Activated CD4-positive, alpha-beta T cell treated with anti-CD3 and anti-CD28 coated beads for 36 hours (primary cell): ENCODE results near the gene ABHD1. TPM values are rescaled to one million over a fixed set of nuclear protein-coding genes. Genes with fewer than 3 reads are reported as not detected.
"Not testable (repeated sequence)": the region's sequence is repeated elsewhere in the genome, so short reads cannot be mapped to it uniquely, and the experiment has no call there.

Source experiments
- ATAC-seq: fragments of 200-7000 bp; cut with Tn5 transposase; one replicate; pipeline ENCODE4 v1.10.0; 2021; ENCODE audit warnings: mild to moderate bottlenecking, moderate library complexity
- CTCF ChIA-PET: fragments of 350-600 bp; sonication (Branson Sonifier 250); formaldehyde crosslinking; loops from one replicate; lab custom pipeline; 2021; ENCODE audit warnings: antibody characterized with exemption; lab: Charles Lee
- POLR2A ChIA-PET: fragments of 350-600 bp; sonication (Branson Sonifier 250); formaldehyde crosslinking; loops from one replicate; lab custom pipeline; 2021; ENCODE audit warnings: antibody characterized with exemption, inconsistent platforms; lab: Charles Lee
- DNase-seq: peaks from one replicate; pipeline ENCODE4 v3.0.0-alpha.2; 2020
- H3K27ac Mint-ChIP-seq: one replicate; pipeline ENCODE4 v1.8.0; 2021; ENCODE audit warnings: mixed read lengths
- H3K27me3 Mint-ChIP-seq: one replicate; pipeline ENCODE4 v1.8.0; 2021; ENCODE audit warnings: mixed read lengths
- H3K36me3 Mint-ChIP-seq: one replicate; pipeline ENCODE4 v1.8.0; 2021; ENCODE audit warnings: low read depth, mixed read lengths
- H3K4me1 Mint-ChIP-seq: one replicate; pipeline ENCODE4 v1.8.0; 2021; ENCODE audit warnings: mixed read lengths
- H3K4me3 Mint-ChIP-seq: one replicate; pipeline ENCODE4 v1.8.0; 2021; ENCODE audit warnings: mild to moderate bottlenecking, moderate library complexity, mixed read lengths
- H3K9me3 Mint-ChIP-seq: one replicate; pipeline ENCODE4 v1.8.0; 2021; ENCODE audit warnings: low read depth, mixed read lengths
- intact Hi-C, 2 experiments: fragments of 100-400 bp; cut with DNase I in 1 of 2; cut with micrococcal nuclease in 1 of 2; formaldehyde crosslinking; loops; one replicate each; pipeline versions ENCODE4 v1.14.2 to v1.15.1; 2022 to 2024; cut with DNase I, micrococcal nuclease
- total RNA-seq, 2 experiments: library from RNA; stranded (reverse); gene quantifications; one replicate each; pipeline ENCODE4 v1.2.3, GENCODE V29; 2021

ABHD1 gene
- total RNA-seq, 2 experiments from 2014 or later: 0.39 to 0.65 TPM

DNA sequence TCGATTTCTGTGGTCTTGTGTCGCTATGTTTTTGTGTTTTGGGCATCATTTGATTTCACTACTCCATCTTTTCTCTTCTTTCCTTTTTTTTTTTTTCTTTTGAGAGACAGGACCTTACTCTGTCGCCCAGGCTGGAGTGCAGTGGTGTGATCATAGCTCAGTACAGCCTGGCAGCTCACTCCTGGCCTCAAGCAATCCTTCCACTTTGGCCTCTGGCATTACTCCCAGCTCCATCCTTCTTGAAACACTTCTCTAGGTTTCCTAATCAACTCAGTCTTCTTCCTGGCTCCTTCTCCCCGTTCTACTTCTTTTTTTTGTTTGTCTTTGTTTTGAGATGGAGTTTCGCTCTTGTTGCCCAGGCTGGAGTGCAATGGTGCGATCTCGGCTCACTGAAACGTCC, 51.7 kb downstream of the ABHD1 start:
- intact Hi-C loops: no loop called here
- H3K4me1 Mint-ChIP-seq: no peaks in the 10 kb centered on the region
- POLR2A ChIA-PET: interaction anchor here (0.6 kb wide), 1 partner anchor 36 kb away, joined by 3 read pairs; no protein-coding TSS in a partner anchor
- peaks cover 12% of the 10 kb centered on the region for H3K27me3 Mint-ChIP-seq
- CTCF ChIA-PET: interaction anchor here (0.9 to 1.0 kb wide), 2 partner anchors 16 to 128 kb away, joined by 3 to 4 read pairs; no protein-coding TSS in a partner anchor
- ATAC-seq: no peak
- H3K36me3 Mint-ChIP-seq: no peaks in the 10 kb centered on the region
- no peak for DNase-seq
- H3K27ac Mint-ChIP-seq: no peak overlapping the region
- no peaks in the 10 kb centered on the region for H3K9me3 Mint-ChIP-seq
- no peak overlapping the region for H3K4me3 Mint-ChIP-seq

DNA sequence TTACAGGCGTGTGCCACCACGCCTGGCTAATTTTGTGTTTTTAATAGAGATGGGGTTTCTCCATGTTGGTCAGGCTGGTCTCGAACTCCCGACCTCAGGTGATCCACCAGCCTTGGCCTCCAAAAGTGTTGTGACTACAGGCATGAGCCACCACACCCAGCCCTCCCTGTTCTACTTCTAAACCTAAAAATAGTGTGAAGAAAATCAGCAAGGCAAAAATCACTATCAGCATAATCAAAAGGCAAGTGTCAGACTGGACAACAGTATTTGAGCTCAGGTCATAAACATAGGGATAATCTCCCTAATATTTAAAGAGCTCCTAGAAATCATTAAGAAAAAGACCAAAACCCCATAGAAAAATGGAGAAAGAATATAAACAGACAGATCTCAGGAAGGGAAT, 52.2 kb downstream of the ABHD1 start:
- H3K9me3 Mint-ChIP-seq, H3K27ac Mint-ChIP-seq, H3K27me3 Mint-ChIP-seq, ATAC-seq, H3K4me1 Mint-ChIP-seq, H3K4me3 Mint-ChIP-seq, H3K36me3 Mint-ChIP-seq, intact Hi-C loops, DNase-seq, POLR2A ChIA-PET: not testable (repeated sequence)
- CTCF ChIA-PET: interaction anchor here (0.6 to 1.2 kb wide), 4 partner anchors 9 to 128 kb away, joined by 3 to 4 read pairs (median 4); no protein-coding TSS in a partner anchor

DNA sequence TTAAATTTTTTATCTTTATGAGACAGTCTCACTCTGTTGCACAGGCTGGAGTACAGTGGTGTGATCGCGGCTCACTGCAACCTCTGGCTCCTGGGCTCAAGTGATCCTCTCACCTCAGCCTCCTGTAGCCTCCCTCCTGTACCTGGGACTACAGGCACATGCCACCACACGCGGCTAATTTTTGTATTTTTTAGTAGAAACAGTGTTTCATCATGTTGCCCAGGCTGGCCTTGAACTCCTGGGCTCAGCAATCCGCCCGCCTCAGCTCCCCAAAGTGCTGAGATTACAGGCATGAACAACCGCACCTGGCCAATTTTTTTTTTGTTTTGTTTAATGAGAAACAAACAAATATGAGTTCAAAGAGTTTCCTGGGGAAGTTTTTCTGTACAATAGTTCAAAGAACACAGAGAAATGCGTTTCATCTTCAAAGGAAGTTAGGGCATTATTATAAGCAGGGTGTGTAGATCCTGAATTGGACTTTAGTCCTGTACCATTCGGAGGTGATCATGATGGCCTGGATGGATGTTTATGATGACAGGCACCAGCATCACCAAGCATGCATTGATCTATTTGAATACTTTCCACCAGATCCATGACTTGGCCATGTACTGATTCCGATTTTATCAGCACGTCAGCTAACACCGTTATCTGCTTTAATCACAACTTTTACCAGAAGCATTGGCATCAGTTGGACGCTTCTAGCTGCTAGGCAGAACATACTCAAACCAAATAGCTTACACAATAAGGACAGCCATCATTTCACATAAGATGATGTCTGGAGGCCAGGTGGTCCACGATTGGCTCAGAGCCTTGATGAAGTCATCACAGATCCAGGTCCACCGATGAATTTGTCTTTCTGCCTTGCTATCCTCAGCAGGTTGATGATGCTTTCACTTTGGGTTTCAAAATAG, 54.1 kb downstream of the ABHD1 start:
- ChIA-PET POLR2A (no interaction called here), CTCF (interaction anchor here (0.6 to 1.3 kb wide), 3 partner anchors 8 to 96 kb away, joined by 3 to 5 read pairs (median 3); no protein-coding TSS in a partner anchor)
- peaks cover 18% of the 10 kb centered on the region for H3K27me3 Mint-ChIP-seq
- H3K9me3 Mint-ChIP-seq: no peaks in the 10 kb centered on the region
- intact Hi-C loops: no loop called here
- no peak overlapping the region for H3K4me3 Mint-ChIP-seq
- no peaks in the 10 kb centered on the region for H3K4me1 Mint-ChIP-seq
- DNase-seq: no peak
- no peak for ATAC-seq
- no peaks in the 10 kb centered on the region for H3K36me3 Mint-ChIP-seq
- H3K27ac Mint-ChIP-seq: no peak overlapping the region

DNA sequence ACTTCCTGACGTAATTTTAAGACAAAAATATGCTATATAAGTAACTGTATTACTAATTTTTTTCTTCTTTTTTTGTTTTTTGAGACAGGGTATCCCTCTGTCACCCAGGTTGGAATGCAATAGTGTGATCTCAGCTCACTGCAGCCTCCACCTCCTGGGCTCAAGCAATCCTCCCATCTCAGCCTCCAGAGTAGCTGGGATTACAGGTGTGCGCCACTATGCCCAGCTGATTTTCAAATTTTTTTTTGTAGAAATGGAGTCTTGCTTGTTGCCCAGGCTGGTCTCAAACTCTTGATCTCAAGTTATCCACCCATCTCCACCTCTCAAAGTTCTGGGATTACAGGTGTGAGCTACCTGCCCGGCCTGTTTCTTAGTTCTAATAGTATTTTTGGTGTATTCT, 54.9 kb downstream of the ABHD1 start:
- Mint-ChIP-seq H3K4me3 (no peak overlapping the region), H3K27ac (no peak overlapping the region), H3K27me3 (peaks cover 18% of the 10 kb centered on the region), H3K36me3 (no peaks in the 10 kb centered on the region), H3K4me1 (no peaks in the 10 kb centered on the region), H3K9me3 (no peaks in the 10 kb centered on the region)
- ChIA-PET POLR2A (no interaction called here), CTCF (interaction anchor here (1.2 to 1.3 kb wide), 2 partner anchors 9 to 82 kb away, joined by 3 to 5 read pairs; no protein-coding TSS in a partner anchor)
- intact Hi-C loops: no loop called here
- DNase-seq: no peak
- no peak for ATAC-seq

DNA sequence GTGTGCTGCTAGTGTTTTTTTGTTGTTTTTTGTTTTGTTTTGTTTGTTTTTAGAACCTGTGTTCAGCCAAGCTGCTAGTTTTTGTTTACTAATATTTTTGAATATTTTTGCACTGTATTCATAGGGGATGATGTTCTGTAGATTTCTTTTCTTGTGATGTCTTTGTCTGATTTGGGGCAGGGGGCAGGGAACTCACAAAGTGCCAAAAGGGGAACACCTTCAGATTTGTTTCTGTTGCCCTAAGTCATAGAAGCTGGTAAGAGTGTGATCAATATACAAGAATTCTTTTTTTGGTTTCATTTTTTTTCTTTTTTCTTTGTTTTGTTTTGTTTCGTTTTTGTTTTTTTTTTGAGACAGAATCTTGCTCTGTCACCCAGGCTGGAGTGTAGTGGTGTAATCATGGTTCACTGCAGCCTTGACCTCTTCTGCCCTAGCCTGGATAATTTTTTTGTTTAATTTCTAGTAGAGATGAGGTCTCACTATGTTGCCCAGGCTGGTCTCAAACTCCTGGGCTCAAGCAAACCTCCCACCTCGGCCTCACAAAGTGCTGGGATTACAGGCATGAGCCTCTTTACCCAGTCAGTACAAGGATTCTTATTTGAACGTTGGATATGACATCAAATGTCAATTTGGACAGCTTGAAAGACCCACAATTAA, 55.9 kb downstream of the ABHD1 start:
- CTCF ChIA-PET: interaction anchor here (1.2 kb wide), 1 partner anchor 83 kb away, joined by 3 read pairs; no protein-coding TSS in a partner anchor
- H3K4me1 Mint-ChIP-seq: no peaks in the 10 kb centered on the region

More for the DNA sequence above, 55.9 kb downstream of the ABHD1 start:
- H3K27me3 Mint-ChIP-seq: peaks cover 19% of the 10 kb centered on the region
- H3K36me3 Mint-ChIP-seq: no peaks in the 10 kb centered on the region
- no peak overlapping the region for H3K27ac Mint-ChIP-seq
- no peaks in the 10 kb centered on the region for H3K9me3 Mint-ChIP-seq
- intact Hi-C loops: no loop called here
- DNase-seq (no peak), ATAC-seq (no peak)
- POLR2A ChIA-PET: no interaction called here
- no peak overlapping the region for H3K4me3 Mint-ChIP-seq

Other genes with a start within 250 kb of the ABHD1 start
- gene MAPRE3, start 153.2 kb upstream of the ABHD1 start, total RNA-seq: 1 to 10 TPM; 3.2 to 4.1 TPM
- gene TMEM214, start 90.8 kb upstream of the ABHD1 start, total RNA-seq: 10 to 100 TPM; 54.1 to 69.1 TPM
- gene AGBL5, start 72.1 kb upstream of the ABHD1 start, total RNA-seq: 10 to 100 TPM; 12.5 to 14.5 TPM
- 100 to 1,000 TPM; 305 to 406 TPM for gene OST4, start 52.2 kb upstream of the ABHD1 start, total RNA-seq
- under 1 TPM; 0.40 to 0.46 TPM for gene EMILIN1, start 45.2 kb upstream of the ABHD1 start, total RNA-seq
- 10 to 100 TPM; 10.6 to 12.7 TPM for gene KHK, start 37.0 kb upstream of the ABHD1 start, total RNA-seq
- gene CGREF1, start 4.7 kb upstream of the ABHD1 start, total RNA-seq: 1 to 10 TPM; 6.4 to 7.0 TPM
- gene PREB, start 10.8 kb downstream of the ABHD1 start, total RNA-seq: 10 to 100 TPM; 59.7 to 59.9 TPM
- not detected for gene PRR30, start 15.6 kb downstream of the ABHD1 start, total RNA-seq
- under 1 TPM in 1 of 2 experiments, not detected in 1; 0.02 TPM for gene TCF23, start 25.2 kb downstream of the ABHD1 start, total RNA-seq
- 10 to 100 TPM; 69.9 to 83.4 TPM for gene ATRAID, start 88.2 kb downstream of the ABHD1 start, total RNA-seq
- gene SLC5A6, start 88.5 kb downstream of the ABHD1 start, total RNA-seq: 10 to 100 TPM; 27.3 to 34.9 TPM
- gene CAD, start 93.6 kb downstream of the ABHD1 start, total RNA-seq: 100 to 1,000 TPM; 107 to 147 TPM
- under 1 TPM; 0.53 to 0.86 TPM for gene SLC30A3, start 139.2 kb downstream of the ABHD1 start, total RNA-seq
- gene DNAJC5G, start 151.6 kb downstream of the ABHD1 start, total RNA-seq: not detected
- under 1 TPM; 0.09 to 0.11 TPM for gene TRIM54, start 158.6 kb downstream of the ABHD1 start, total RNA-seq
- gene UCN, start 184.6 kb downstream of the ABHD1 start, total RNA-seq: 1 to 10 TPM; 1.4 to 1.5 TPM
- 100 to 1,000 TPM in 1 of 2 experiments, 10 to 100 TPM in 1; 93.4 to 103 TPM for gene MPV17, start 199.3 kb downstream of the ABHD1 start, total RNA-seq
- gene GTF3C2, start 232.9 kb downstream of the ABHD1 start, total RNA-seq: 10 to 100 TPM; 60.3 to 70.2 TPM
- gene EIF2B4, start 246.5 kb downstream of the ABHD1 start, total RNA-seq: 10 to 100 TPM; 31.0 to 39.2 TPM
- 10 to 100 TPM; 63.9 to 82.1 TPM for gene SNX17, start 246.8 kb downstream of the ABHD1 start, total RNA-seq